Right ventricle myocardium inferior (tissue), 1 donor: ENCODE measurements around the gene P2RY11. TPM values are rescaled to one million over a fixed set of nuclear protein-coding genes. Genes with fewer than 3 reads are reported as not detected.

Experiments
- ATAC-seq: fragments of 200-7000 bp; cut with Tn5 transposase; one replicate; pipeline ENCODE4 v1.9.1; 2020; ENCODE audit warnings: mild to moderate bottlenecking, moderate library complexity
- DNase-seq: peaks from one replicate; pipeline ENCODE4 v3.0.0; 2021; ENCODE audit errors: missing footprints
- intact Hi-C: fragments of 100-400 bp; cut with DNase I; formaldehyde crosslinking; loops from one replicate; pipeline ENCODE4 v1.11.0; 2022
- total RNA-seq: library from RNA; stranded (reverse); fragmentation: NEBNext Ultra II Directional; extraction: Animal tissue kit (Norgen Biotek cat#: 25700); gene quantifications from one replicate; pipeline ENCODE4 v1.2.1, GENCODE V29; 2021
- donor health status: DM: no; HTN: yes; CAD: no; lungs with severe emphysema.

Gene P2RY11
- total RNA-seq, 1 donor from 2014 or later = 4.5 TPM

- DNase-seq = no peak
- intact Hi-C loops = loop anchor here (10.0 kb wide), 1 partner anchor 284 kb away; no protein-coding TSS in a partner anchor
- no peak for ATAC-seq
Measured at GRCh38 chr19:10110076-10110971, 1.2 kb upstream of the P2RY11 start.

GRCh38 chr19:10110972-10111317 is 548 bp upstream of the P2RY11 start:
- DNase-seq (no peak), ATAC-seq (no peak)
- intact Hi-C loops = loop anchor here (10.0 kb wide), 1 partner anchor 284 kb away; no protein-coding TSS in a partner anchor

GRCh38 chr19:10112037-10112761 is 706 bp downstream of the P2RY11 start:
- intact Hi-C loops = loop anchor here (10.0 kb wide), 1 partner anchor 283 kb away; no protein-coding TSS in a partner anchor
- ATAC-seq = peak; percentile 1
- no peak for DNase-seq

DNA sequence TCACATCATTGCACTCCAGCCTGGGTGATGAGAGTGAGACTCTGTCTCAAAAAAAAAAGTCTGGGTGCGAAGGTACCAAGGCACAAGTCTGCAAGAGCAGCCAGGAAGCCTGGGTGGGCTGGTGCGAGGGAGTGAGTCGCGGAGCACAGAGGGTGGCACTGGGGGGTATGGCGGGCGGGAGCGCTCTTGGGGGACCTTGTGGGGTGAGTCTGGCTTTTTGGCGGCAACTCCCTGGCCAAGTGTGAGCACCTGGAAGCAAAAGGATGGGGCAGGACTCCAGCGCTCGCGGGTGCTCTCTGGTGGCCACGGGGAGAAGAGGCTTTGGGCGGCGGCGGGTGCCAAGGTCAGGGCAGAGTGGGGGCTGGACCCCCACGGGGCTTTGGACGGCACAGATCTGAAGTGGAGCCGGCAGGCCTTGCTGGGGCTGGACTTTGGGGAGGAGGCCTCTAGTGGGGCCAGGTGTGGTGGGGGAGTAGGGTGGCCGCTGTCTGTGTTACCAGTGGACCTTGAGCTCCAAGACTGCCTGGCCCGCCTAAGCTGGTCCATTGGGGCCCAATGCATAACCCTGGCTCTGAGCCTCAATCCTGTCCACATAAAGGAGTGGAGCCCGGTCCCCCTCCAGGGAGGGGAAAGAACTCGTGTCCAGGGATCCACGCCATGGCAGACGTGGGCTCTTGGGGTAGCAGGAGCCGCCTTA is 1.6 kb downstream of the P2RY11 start:
- DNase-seq (no peak), ATAC-seq (peak; percentile 17)
- intact Hi-C loops = loop anchor here (10.0 kb wide), 1 partner anchor 282 kb away; no protein-coding TSS in a partner anchor

DNA sequence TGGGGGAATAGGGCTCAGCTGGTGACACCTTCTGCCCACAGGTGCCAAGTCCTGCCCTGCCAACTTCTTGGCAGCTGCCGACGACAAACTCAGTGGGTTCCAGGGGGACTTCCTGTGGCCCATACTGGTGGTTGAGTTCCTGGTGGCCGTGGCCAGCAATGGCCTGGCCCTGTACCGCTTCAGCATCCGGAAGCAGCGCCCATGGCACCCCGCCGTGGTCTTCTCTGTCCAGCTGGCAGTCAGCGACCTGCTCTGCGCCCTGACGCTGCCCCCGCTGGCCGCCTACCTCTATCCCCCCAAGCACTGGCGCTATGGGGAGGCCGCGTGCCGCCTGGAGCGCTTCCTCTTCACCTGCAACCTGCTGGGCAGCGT is 2.1 kb downstream of the P2RY11 start:
- intact Hi-C loops = loop anchor here (10.0 kb wide), 1 partner anchor 281 kb away; no protein-coding TSS in a partner anchor
- DNase-seq (no peak), ATAC-seq (peak; percentile 9)

- DNase-seq = no peak
- intact Hi-C loops = loop anchor here (10.0 kb wide), 1 partner anchor 281 kb away; no protein-coding TSS in a partner anchor
- no peak for ATAC-seq
Measured at GRCh38 chr19:10113964-10114650, 2.6 kb downstream of the P2RY11 start.

DNA sequence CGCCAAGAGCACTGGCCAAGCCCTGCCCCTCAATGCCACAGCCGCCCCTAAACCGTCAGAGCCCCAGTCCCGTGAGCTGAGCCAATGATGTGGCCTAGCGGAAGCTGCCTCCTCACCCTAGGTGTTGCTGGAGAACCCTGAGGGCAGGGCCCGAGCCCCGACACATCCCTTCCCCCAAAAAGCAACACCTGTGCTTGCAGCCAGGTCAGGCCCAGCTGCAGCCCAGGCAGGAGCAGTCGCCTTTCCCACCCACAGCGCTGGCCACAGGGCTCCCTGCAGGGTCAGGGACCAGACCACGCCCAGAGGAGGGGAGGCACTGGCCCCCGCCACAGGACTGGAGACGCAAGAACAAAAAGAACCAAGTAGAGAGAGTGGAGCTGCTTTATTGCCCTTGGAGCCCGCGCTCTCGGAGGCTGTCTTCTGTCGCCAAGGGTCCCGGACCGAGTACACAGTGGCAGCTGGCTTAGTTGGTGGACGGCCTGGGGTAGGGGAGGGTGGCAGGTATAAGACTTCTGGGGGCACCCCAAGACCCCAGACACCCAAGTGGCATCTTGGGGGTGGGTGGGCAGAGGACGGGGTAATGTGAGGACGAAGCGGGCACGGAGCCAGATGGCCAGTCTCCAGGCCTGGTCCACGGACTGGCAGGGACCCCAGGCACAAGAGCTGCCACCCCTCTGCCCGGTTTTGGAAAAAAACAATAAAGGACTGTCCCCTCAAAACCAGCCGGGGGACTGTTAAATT is 3.3 kb downstream of the P2RY11 start:
- no peak for DNase-seq
- intact Hi-C loops = loop anchor here (10.0 kb wide), 1 partner anchor 280 kb away; no protein-coding TSS in a partner anchor
- no peak for ATAC-seq

DNA sequence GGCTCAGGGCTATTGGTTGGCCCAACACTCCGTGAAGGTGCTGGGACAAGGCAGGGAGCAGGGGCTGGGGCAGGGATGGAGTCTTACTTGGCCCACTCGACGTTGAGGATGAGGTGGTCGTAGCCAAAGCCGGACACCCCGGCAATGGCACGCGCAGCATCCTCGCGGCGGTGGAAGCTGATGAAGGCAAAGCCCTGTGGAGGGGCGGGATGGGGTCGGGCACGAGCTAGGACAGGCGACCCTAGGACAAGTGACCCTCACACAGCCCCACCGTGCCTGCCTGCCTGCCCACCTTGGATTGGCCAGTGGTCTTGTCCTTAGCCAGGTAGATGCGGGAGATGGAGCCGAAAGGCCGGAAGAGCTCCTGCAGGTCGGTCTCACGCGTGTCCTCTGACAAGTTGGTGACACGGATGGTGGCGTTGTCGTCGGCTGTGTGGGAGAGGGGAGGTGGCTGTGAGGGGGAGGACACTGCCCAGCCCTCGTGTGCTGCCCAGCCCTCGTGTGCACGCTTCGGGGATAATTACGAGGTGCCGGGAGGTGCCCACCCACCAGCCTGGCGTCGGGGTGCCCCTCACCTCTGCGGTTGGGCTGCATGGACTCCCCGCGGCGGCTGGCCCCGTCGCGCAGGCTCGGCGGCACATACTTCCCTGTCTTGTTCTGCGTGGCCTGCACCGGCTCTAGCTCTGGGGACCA is 4.0 kb downstream of the P2RY11 start:
- ATAC-seq (no peak), DNase-seq (no peak)
- intact Hi-C loops = loop anchor here (10.0 kb wide), 1 partner anchor 279 kb away; no protein-coding TSS in a partner anchor

- no peak for DNase-seq
- intact Hi-C loops = loop anchor here (10.0 kb wide), 1 partner anchor 279 kb away; no protein-coding TSS in a partner anchor
- ATAC-seq = no peak
Measured at GRCh38 chr19:10116085-10116865, 4.8 kb downstream of the P2RY11 start.

- DNase-seq (no peak), ATAC-seq (no peak)
- intact Hi-C loops = loop anchor here (10.0 kb wide), 1 partner anchor 278 kb away; no protein-coding TSS in a partner anchor
Measured at GRCh38 chr19:10116866-10117616, 5.5 kb downstream of the P2RY11 start.

- no peak for DNase-seq
- no peak for ATAC-seq
- intact Hi-C loops = loop anchor here (10.0 kb wide), 1 partner anchor 276 kb away; no protein-coding TSS in a partner anchor
Measured at GRCh38 chr19:10118960-10119359, 7.5 kb downstream of the P2RY11 start.

DNA sequence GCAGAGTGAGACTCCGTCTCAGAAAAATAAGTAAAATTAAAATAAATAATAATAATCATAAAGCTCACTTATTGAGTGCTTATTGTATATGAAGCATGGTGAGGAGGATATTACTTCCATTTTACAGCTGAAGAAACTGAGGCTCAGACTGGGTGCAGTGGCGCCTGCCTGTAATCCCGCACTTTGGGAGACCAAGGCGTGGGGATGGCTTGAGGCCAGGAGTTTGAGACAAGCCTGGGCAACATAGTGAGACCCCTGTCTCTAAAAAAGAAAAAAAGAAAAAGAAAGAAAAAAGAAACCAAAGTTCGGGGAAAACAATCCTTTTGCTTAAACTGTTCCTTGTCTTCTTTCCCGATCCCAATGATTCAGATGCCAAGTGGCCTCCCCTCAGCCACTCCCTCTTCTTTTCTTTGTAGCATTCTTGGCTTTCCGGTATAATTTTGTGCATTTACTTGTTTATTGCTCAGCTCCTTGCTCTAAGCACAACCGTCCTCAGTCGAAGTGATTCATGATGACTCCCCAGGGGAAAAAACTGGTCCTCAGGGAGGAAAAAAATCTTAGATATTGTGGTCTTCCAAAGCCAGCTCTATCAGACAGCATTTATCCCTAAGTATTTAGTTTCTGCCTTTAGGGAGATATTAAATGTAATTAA is 9.2 kb downstream of the P2RY11 start:
- intact Hi-C loops = no loop called here
- ATAC-seq = no peak
- no peak for DNase-seq

GRCh38 chr19:10122045-10122444 is 10.6 kb downstream of the P2RY11 start:
- ATAC-seq (no peak), DNase-seq (no peak)
- intact Hi-C loops = no loop called here

DNA sequence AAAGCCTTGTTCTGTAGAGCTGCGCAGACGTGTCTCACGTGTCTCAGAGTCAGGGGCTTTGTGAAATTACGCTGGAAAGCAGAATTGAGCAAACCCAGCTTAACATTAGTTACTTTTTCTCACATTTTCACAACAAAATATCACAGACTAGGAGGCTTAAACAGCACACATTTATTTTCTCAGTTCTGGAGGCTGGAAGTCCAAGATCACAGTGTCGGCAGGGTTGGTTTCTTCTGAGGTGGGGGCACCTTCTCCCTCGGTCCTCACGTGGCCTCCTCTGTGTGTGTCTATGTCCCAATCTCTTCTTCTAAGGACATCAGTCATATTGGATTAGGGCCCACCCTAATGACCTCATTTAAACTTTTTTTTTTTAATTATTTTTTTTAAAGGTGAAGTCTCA is 12.9 kb downstream of the P2RY11 start:
- DNase-seq (no peak), ATAC-seq (no peak)
- intact Hi-C loops = no loop called here

DNA sequence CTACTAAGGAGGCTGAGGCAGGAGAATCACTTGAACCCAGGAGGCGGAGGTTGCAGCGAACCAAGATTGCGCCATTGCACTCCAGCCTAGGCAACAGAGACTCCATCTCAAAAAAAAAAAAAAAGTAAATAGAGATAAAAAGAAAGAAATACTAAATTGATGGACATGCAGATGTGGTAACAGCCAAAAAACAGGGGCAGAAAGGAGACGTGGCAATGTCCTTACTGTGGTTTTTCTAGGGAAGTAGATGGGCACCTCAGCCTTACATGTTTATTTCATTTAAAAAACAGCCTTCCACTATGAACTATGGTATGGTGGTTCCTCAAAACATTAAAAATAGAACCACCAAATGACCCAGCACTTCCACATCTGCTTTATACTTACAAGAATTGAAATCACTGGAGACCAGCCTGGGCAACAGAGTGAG is 14.7 kb downstream of the P2RY11 start:
- intact Hi-C loops = no loop called here
- DNase-seq (no peak), ATAC-seq (peak; percentile 50)
